Mesothelial cell of epicardium (in vitro differentiated cells): ENCODE results near the gene REPS1. TPM values are rescaled to one million over a fixed set of nuclear protein-coding genes. Genes with fewer than 3 reads are reported as not detected.

Experiments used
- DNase-seq, 2 experiments: peaks; one replicate each; pipeline ENCODE4 v3.0.0; 2021; ENCODE audit warnings: low spot score in 2 of 2; ENCODE audit not compliant: unreplicated experiment in 2 of 2
- H3K27ac Mint-ChIP-seq: 2 replicates; pipeline ENCODE4 v1.8.0; 2021; ENCODE audit warnings: mixed read lengths
- H3K27me3 Mint-ChIP-seq: 2 replicates; pipeline ENCODE4 v1.8.0; 2021; ENCODE audit warnings: low read depth, mixed read lengths
- H3K36me3 Mint-ChIP-seq: 2 replicates; pipeline ENCODE4 v1.8.0; 2021; ENCODE audit warnings: mixed read lengths
- H3K4me1 Mint-ChIP-seq: 2 replicates; pipeline ENCODE4 v1.8.0; 2021; ENCODE audit warnings: mixed read lengths
- H3K4me3 Mint-ChIP-seq: 2 replicates; pipeline ENCODE4 v1.8.0; 2021; ENCODE audit warnings: mild to moderate bottlenecking, moderate library complexity, mixed read lengths
- H3K9me3 Mint-ChIP-seq: 2 replicates; pipeline ENCODE4 v1.8.0; 2021; ENCODE audit warnings: mixed read lengths
- CTCF ChIP-seq: fragments of 200-600 bp; sonication (generic); IDR thresholded peaks from one replicate; pipeline ENCODE4 v1.5.0; 2021; ENCODE audit warnings: antibody characterized with exemption; ENCODE audit not compliant: unreplicated experiment
- total RNA-seq: library from RNA; stranded (reverse); gene quantifications from 3 replicates; pipeline ENCODE4 v1.2.1, GENCODE V29; 2021

Gene REPS1
- total RNA-seq, 1 donor from 2014 or later: 95.4 TPM

GRCh38 chr6:138863321-138863720, 124.7 kb downstream of the REPS1 start:
- H3K27ac Mint-ChIP-seq: no peak overlapping the region
- H3K36me3 Mint-ChIP-seq: no peaks in the 10 kb centered on the region
- no peaks in the 10 kb centered on the region for H3K27me3 Mint-ChIP-seq
- no peak for TF ChIP-seq CTCF
- H3K9me3 Mint-ChIP-seq: no peaks in the 10 kb centered on the region
- no peak for DNase-seq
- no peak overlapping the region for H3K4me3 Mint-ChIP-seq
- H3K4me1 Mint-ChIP-seq: peaks cover 4% of the 10 kb centered on the region

GRCh38 chr6:138862456-138862855, 125.6 kb downstream of the REPS1 start:
- H3K4me3 Mint-ChIP-seq: no peak overlapping the region
- no peaks in the 10 kb centered on the region for H3K36me3 Mint-ChIP-seq
- peaks cover 2% of the 10 kb centered on the region for H3K4me1 Mint-ChIP-seq
- no peaks in the 10 kb centered on the region for H3K9me3 Mint-ChIP-seq
- no peak overlapping the region for H3K27ac Mint-ChIP-seq
- no peaks in the 10 kb centered on the region for H3K27me3 Mint-ChIP-seq
- no peak for DNase-seq
- no peak for TF ChIP-seq CTCF

GRCh38 chr6:138857775-138858174, 130.3 kb downstream of the REPS1 start:
- no peak for DNase-seq
- no peak for TF ChIP-seq CTCF
- H3K4me3 Mint-ChIP-seq: no peak overlapping the region
- no peaks in the 10 kb centered on the region for H3K36me3 Mint-ChIP-seq
- H3K27me3 Mint-ChIP-seq: no peaks in the 10 kb centered on the region
- H3K27ac Mint-ChIP-seq: no peak overlapping the region
- H3K4me1 Mint-ChIP-seq: no peaks in the 10 kb centered on the region
- H3K9me3 Mint-ChIP-seq: no peaks in the 10 kb centered on the region

GRCh38 chr6:138856654-138857053, 131.4 kb downstream of the REPS1 start:
- no peaks in the 10 kb centered on the region for H3K36me3 Mint-ChIP-seq
- H3K27ac Mint-ChIP-seq: no peak overlapping the region
- TF ChIP-seq CTCF: no peak
- DNase-seq: no peak
- peaks cover 5% of the 10 kb centered on the region for H3K4me1 Mint-ChIP-seq
- no peaks in the 10 kb centered on the region for H3K9me3 Mint-ChIP-seq
- no peak overlapping the region for H3K4me3 Mint-ChIP-seq
- no peaks in the 10 kb centered on the region for H3K27me3 Mint-ChIP-seq

Other genes with a start within 250 kb of the REPS1 start
- gene CCDC28A, start 214.5 kb downstream of the REPS1 start, total RNA-seq: 12.7 to 15.0 TPM (median 13.3 TPM) in 3 replicates
- 0.14 to 0.40 TPM (median 0.40 TPM) in 3 replicates for gene ECT2L, start 192.2 kb downstream of the REPS1 start, total RNA-seq
- 60.6 to 63.0 TPM (median 60.9 TPM) in 3 replicates for gene ABRACL, start 40.5 kb upstream of the REPS1 start, total RNA-seq
- gene HECA, start 146.8 kb upstream of the REPS1 start, total RNA-seq: 25.9 to 28.5 TPM (median 27.5 TPM) in 3 replicates